AG04450 (cell line): ENCODE results near the gene FGB. TPM values are rescaled to one million over a fixed set of nuclear protein-coding genes. Genes with fewer than 3 reads are reported as not detected.

Source experiments
- CTCF ChIA-PET: fragments of 300-600, 350-600 bp; formaldehyde crosslinking; extraction: SDS; loops from one replicate; lab custom pipeline; 2022; ENCODE audit warnings: antibody characterized with exemption, inconsistent platforms; lab: Charles Lee
- POLR2A ChIA-PET: fragments of 350-600 bp; formaldehyde crosslinking; extraction: SDS; loops from one replicate; lab custom pipeline; 2021; ENCODE audit warnings: antibody characterized with exemption, inconsistent platforms; lab: Yijun Ruan, JAX
- DNase-seq: peaks from one replicate; pipeline ENCODE4 v3.0.0-alpha.2; 2011; ENCODE audit warnings: low read depth, low spot score
- H3K27ac ChIP-seq: one replicate; pipeline ENCODE4 v1.5.1; 2012; ENCODE audit warnings: low read depth, low read length, control low read depth
- H3K27me3 ChIP-seq: one replicate; pipeline ENCODE4 v1.6.0; 2012; ENCODE audit warnings: low read length; ENCODE audit not compliant: control insufficient read depth, insufficient read depth
- H3K4me3 ChIP-seq: 2 replicates; pipeline ENCODE4 v1.5.1; 2011; ENCODE audit warnings: mild to moderate bottlenecking, low read depth, low read length, control low read depth
- H3K9me3 ChIP-seq: 2 replicates; pipeline ENCODE4 v1.5.1; 2012; ENCODE audit warnings: low read length; ENCODE audit not compliant: control insufficient read depth, insufficient read depth
- CTCF ChIP-seq: IDR thresholded peaks from 2 replicates; pipeline ENCODE4 v1.5.1; 2011; ENCODE audit warnings: low read depth, low read length, control low read depth, inconsistent platforms
- polyA plus RNA-seq: library from polyadenylated mRNA; depleted of rRNA; stranded (reverse); fragments of >200 nt; gene quantifications from 2 replicates; pipeline ENCODE4 v1.2.3, GENCODE V29; 2011

The FGB gene
- polyA plus RNA-seq, 1 experiment: 0.17 TPM

- Histone ChIP-seq H3K27ac (no peak within 1 kb of the TSS), H3K4me3 (no peak within 1 kb of the TSS), H3K27me3 (no peaks in the 10 kb centered on the region), H3K9me3 (no peaks in the 10 kb centered on the region)
- POLR2A ChIA-PET: no interaction called here
- CTCF ChIA-PET: interaction anchor here (0.9 to 2.1 kb wide), 3 partner anchors 53 to 62 kb away, joined by 3 to 11 read pairs (median 3); partner anchors contain the start of gene PLRG1
- TF ChIP-seq CTCF: no peak
- DNase-seq: no peak
Observed at GRCh38 chr4:154612472-154613414, 49.9 kb downstream of the FGB start, which contains the start of gene FGG. TSS of gene FGG (minus strand) at chr4:154612656. CDS start at chr4:154612609, 47 bp downstream.

- no peak overlapping the region for H3K4me3 ChIP-seq
- ChIA-PET CTCF (interaction anchor here (1.0 to 1.3 kb wide), 4 partner anchors 12 to 64 kb away, joined by 3 to 4 read pairs (median 4); partner anchors contain the start of gene PLRG1), POLR2A (no interaction called here)
- H3K9me3 ChIP-seq: no peaks in the 10 kb centered on the region
- no peak for TF ChIP-seq CTCF
- H3K27ac ChIP-seq: no peak overlapping the region
- DNase-seq: no peak
- no peaks in the 10 kb centered on the region for H3K27me3 ChIP-seq
Observed at GRCh38 chr4:154614306-154614705, 51.5 kb downstream of the FGB start.

GRCh38 chr4:154615211-154615610, 52.4 kb downstream of the FGB start:
- Histone ChIP-seq H3K27ac (no peak overlapping the region), H3K9me3 (no peaks in the 10 kb centered on the region), H3K27me3 (no peaks in the 10 kb centered on the region), H3K4me3 (no peak overlapping the region)
- ChIA-PET CTCF (interaction anchor here (1.3 kb wide), 3 partner anchors 12 to 65 kb away, joined by 3 to 4 read pairs (median 4); partner anchors contain the start of gene PLRG1), POLR2A (no interaction called here)
- TF ChIP-seq CTCF: no peak
- DNase-seq: no peak

GRCh38 chr4:154616287-154616686, 53.5 kb downstream of the FGB start:
- DNase-seq: no peak
- Histone ChIP-seq H3K27ac (no peak overlapping the region), H3K27me3 (no peaks in the 10 kb centered on the region), H3K9me3 (no peaks in the 10 kb centered on the region), H3K4me3 (no peak overlapping the region)
- CTCF ChIA-PET: interaction anchor here (1.1 to 1.2 kb wide), 3 partner anchors 10 to 57 kb away, joined by 3 to 4 read pairs (median 3); no protein-coding TSS in a partner anchor
- POLR2A ChIA-PET: no interaction called here
- TF ChIP-seq CTCF: no peak

- CTCF ChIA-PET: interaction anchor here (1.1 to 1.2 kb wide), 3 partner anchors 9 to 58 kb away, joined by 3 to 4 read pairs (median 3); no protein-coding TSS in a partner anchor
Observed at GRCh38 chr4:154616731-154617130, 53.9 kb downstream of the FGB start.

More at GRCh38 chr4:154616731-154617130, 53.9 kb downstream of the FGB start:
- no peak for TF ChIP-seq CTCF
- POLR2A ChIA-PET: no interaction called here
- no peak overlapping the region for H3K27ac ChIP-seq
- H3K9me3 ChIP-seq: no peaks in the 10 kb centered on the region
- peaks cover under 1% of the 10 kb centered on the region for H3K27me3 ChIP-seq
- no peak for DNase-seq
- H3K4me3 ChIP-seq: no peak overlapping the region
